Subcutaneous adipose tissue (tissue), 4 donors: ENCODE data around the gene SRSF8. TPM values are rescaled to one million over a fixed set of nuclear protein-coding genes. Genes with fewer than 3 reads are reported as not detected.

ENCODE experiments used
- total RNA-seq, 4 donors: library from RNA; depleted of rRNA; stranded (reverse); fragments of >200 nt; gene quantifications; one replicate each; pipeline ENCODE4 v1.1.0, GENCODE V29; 2016
- TF ChIP-seq, protein P1 (sequence below): fragments of 450-650 bp; IDR thresholded peaks from one replicate; pipeline ENCODE4 v1.5.1; 2016; ENCODE audit warnings: low read depth, mild to moderate bottlenecking, control low read depth, antibody characterized with exemption, moderate library complexity

Gene SRSF8
- total RNA-seq, 4 donors from 2014 or later, result 25.8 to 33.7 (median 28.3) TPM

DNA sequence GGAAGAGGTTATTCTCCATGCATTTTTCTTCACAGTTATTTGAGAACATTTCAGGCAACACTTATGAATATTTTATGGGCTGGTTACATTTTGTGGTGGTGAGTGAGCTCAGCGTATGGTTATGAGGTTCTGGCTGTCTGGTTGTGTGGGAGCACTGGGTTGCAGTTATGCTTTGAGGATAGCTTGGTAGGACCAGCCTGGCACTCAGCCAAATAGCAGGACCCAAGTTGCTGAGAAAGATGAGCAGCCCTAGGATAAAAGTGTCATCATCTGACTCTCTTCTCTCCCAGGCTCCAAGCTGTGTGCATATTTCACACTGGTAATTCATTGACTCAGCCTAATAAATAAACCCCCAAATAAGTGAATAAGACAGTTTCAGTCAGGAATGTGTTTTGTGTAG lies 8.1 kb upstream of the SRSF8 start:
- TF ChIP-seq, protein P1, sequence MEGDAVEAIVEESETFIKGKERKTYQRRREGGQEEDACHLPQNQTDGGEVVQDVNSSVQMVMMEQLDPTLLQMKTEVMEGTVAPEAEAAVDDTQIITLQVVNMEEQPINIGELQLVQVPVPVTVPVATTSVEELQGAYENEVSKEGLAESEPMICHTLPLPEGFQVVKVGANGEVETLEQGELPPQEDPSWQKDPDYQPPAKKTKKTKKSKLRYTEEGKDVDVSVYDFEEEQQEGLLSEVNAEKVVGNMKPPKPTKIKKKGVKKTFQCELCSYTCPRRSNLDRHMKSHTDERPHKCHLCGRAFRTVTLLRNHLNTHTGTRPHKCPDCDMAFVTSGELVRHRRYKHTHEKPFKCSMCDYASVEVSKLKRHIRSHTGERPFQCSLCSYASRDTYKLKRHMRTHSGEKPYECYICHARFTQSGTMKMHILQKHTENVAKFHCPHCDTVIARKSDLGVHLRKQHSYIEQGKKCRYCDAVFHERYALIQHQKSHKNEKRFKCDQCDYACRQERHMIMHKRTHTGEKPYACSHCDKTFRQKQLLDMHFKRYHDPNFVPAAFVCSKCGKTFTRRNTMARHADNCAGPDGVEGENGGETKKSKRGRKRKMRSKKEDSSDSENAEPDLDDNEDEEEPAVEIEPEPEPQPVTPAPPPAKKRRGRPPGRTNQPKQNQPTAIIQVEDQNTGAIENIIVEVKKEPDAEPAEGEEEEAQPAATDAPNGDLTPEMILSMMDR, result no peak

DNA sequence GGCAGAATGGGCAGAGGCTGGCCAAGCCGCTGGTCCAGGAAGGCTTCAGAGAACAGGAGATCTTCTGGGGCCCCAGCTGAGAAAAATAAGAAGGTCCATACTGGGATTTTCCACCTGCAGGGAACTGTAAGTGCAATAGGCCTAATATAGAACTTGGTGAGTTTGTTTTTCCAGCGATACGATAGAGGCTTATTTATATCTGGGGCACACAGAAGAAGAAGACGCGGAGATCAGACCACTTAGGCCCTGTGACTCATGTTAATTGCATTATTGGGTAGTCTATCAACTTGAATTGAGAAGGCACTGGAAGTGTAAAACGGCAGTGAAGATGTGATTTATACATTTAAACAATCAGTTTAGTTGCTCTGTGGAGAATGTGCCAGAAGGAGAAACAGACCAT lies 7.7 kb upstream of the SRSF8 start:
- TF ChIP-seq, protein P1, result no peak

- TF ChIP-seq, protein P1, result no peak
Measured at GRCh38 chr11:95065336-95065735, 1.4 kb upstream of the SRSF8 start.

GRCh38 chr11:95067039-95067840 lies 521 bp downstream of the SRSF8 start:
- TF ChIP-seq, protein P1, result no peak

- TF ChIP-seq, protein P1, result no peak
Measured at GRCh38 chr11:95067841-95068219, 1.1 kb downstream of the SRSF8 start.

DNA sequence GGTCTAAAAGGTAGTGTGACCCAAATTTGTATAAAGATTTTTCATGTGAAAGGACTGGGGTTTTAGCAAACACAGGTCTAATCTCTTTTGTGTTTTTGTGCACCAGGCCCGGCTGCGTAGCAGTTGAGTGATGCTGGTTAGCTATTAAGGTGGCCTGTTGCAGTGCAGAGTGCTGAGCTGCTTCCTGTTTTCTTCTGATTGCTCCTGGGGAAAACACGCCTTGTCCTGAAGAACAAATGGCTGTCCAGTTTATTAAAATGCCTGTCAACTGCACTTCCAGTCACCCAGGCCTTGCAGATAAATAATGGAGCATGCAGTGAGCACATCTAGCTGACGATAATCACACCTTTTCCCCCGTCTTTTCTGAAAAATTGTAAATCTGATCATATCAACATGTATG lies 1.8 kb downstream of the SRSF8 start:
- TF ChIP-seq, protein P1, result no peak

DNA sequence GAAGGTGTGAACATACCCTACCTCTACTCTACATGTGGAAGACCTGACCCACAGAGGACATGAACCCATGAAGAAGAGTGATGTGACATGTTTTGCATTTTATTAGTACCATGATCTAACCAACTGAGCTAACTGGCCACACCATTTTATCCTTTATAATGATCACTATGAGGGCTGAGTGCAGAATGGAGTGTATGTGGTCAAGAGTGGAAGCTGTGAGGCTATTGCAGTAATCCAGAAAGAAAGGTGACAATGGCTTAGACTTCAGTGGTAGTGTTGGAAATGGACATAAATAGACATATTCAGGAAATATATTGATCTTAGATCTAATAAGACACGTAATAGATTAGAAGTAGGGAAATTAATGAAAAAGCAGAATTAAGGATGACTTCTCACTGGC lies 3.8 kb downstream of the SRSF8 start:
- TF ChIP-seq, protein P1, result no peak
